Fibroblast of villous mesenchyme (primary cell): Measurements from ENCODE around the gene MEI1. TPM values are rescaled to one million over a fixed set of nuclear protein-coding genes. Genes with fewer than 3 reads are reported as not detected.
"Not testable (repeated sequence)": the region's sequence is repeated elsewhere in the genome, so short reads cannot be mapped to it uniquely, and the experiment has no call there.

ENCODE experiments used
- DNase-seq: peaks from one replicate; pipeline ENCODE4 v3.0.0-alpha.2; 2010; ENCODE audit warnings: low read depth
- H3K4me3 ChIP-seq: 2 replicates; pipeline ENCODE4 v1.5.1; 2011; ENCODE audit warnings: low read depth, mild to moderate bottlenecking, low read length
- CTCF ChIP-seq: IDR thresholded peaks from 2 replicates; pipeline ENCODE4 v1.5.1; 2012; ENCODE audit warnings: low read depth, mild to moderate bottlenecking, low read length; ENCODE audit not compliant: insufficient read depth
- total RNA-seq: library from RNA; depleted of rRNA; stranded (reverse); fragments of >200 nt; gene quantifications from 2 replicates; pipeline ENCODE4 v1.2.3, GENCODE V29; 2012

Gene MEI1
- total RNA-seq, 1 donor: 2.2 TPM

GRCh38 chr22:41664490-41664889 is 34.8 kb upstream of the MEI1 start:
- no peak overlapping the region for H3K4me3 ChIP-seq
- DNase-seq: no peak
- no peak for TF ChIP-seq CTCF

GRCh38 chr22:41664951-41665350 is 34.4 kb upstream of the MEI1 start:
- no peak for TF ChIP-seq CTCF
- H3K4me3 ChIP-seq: no peak overlapping the region
- no peak for DNase-seq

DNA sequence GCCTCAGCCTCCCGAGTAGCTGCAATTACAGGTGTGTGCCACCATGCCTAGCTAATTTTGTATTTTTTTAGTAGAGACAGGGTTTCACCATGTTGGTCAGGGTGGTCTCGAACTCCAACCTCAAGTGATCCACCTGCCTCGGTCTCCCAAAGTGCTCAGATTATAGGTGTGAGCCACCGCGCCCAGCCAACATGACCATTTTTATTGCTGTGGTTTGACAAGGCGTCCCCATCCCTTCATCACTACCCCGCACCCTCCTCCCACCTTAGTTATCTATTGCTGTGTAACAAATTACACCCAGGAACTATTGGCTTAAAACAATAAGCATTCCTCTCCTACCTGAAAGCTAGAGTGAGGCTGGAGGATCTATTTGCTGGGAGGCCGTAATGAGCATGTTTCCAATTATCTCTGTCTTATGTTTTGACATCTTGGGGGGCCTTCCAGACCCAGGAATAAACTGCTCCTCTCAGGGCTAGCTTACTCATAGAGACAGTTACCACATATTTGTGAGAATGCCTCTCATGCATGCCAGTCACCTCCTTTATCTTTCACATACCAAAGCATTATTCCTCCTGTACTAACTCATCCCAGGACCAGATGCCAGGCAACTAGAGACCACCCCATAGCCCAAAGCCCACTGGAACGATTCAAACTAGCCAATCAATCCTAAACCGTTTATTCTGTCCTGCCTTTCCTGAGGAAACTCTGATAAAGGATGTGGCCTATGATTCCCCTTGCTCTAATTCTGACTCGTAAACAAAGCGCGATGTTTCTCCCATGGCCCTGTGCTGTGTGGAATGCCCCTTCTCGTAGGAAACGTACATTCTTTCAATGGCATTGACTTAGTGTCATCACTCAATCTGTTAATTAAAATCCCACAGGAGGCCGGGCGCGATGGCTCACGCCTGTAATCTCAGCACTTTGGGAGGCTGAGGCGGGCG is 30.1 kb upstream of the MEI1 start:
- H3K4me3 ChIP-seq: no peak overlapping the region
- peak; percentile 76 for DNase-seq
- TF ChIP-seq CTCF: no peak

DNA sequence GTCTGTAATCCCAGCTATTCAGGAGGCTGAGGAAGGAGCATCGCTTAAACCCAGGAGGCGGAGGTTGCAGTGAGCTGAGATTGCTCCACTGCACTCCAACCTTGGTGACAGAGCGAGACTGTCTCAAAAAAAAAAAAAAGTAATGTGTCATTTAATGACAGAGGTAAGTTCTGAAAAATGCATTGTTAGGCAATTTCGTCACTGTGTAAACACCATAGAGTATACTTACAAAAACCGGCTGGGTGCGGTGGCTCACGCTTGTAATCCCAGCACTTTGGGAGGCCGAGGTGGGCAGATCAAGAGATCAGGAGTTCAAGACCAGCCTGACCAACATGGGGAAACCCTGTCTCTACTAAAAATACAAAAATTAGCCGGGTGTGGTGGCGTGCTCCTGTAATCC is 27.2 kb upstream of the MEI1 start:
- DNase-seq: not testable (repeated sequence)

GRCh38 chr22:41672780-41673509 is 26.4 kb upstream of the MEI1 start:
- TF ChIP-seq CTCF: peak; percentile 51
- H3K4me3 ChIP-seq: no peak overlapping the region
- DNase-seq: peak; percentile 14

More for the DNA sequence above, 27.2 kb upstream of the MEI1 start:
- H3K4me3 ChIP-seq: not testable (repeated sequence)

GRCh38 chr22:41674846-41675340 is 24.4 kb upstream of the MEI1 start:
- TF ChIP-seq CTCF: no peak
- H3K4me3 ChIP-seq: no peak overlapping the region
- DNase-seq: no peak

GRCh38 chr22:41676134-41676533 is 23.2 kb upstream of the MEI1 start:
- TF ChIP-seq CTCF: no peak
- no peak for DNase-seq
- H3K4me3 ChIP-seq: no peak overlapping the region
